Sigmoid colon (tissue), 7 donors: Measurements from ENCODE around the gene SLC38A6. TPM values are rescaled to one million over a fixed set of nuclear protein-coding genes. Genes with fewer than 3 reads are reported as not detected.

Experiments used
- DNase-seq: peaks from one replicate; pipeline ENCODE4 v3.0.0-alpha.2; 2019
- H3K27ac ChIP-seq, 4 donors: fragments of 200-600 bp; sonication (generic); one replicate each; pipeline ENCODE4 v1.5.1; 2016 to 2019; ENCODE audit warnings: mild to moderate bottlenecking in 1 of 4
- H3K27me3 ChIP-seq, 3 donors: fragments of 200-600 bp; sonication (generic); one replicate each; pipeline ENCODE4 v1.5.1; 2019; ENCODE audit warnings: mild to moderate bottlenecking in 1 of 3
- H3K36me3 ChIP-seq, 4 donors: fragments of 200-600 bp; sonication (generic); one replicate each; pipeline ENCODE4 v1.5.1; 2016 to 2019
- H3K4me1 ChIP-seq, 4 donors: fragments of 200-600 bp; sonication (generic); one replicate each; pipeline ENCODE4 v1.5.1; 2017 to 2019
- H3K4me3 ChIP-seq, 4 donors: fragments of 200-600 bp; sonication (generic); one replicate each; pipeline ENCODE4 v1.5.1; 2017 to 2019; ENCODE audit warnings: mild to moderate bottlenecking in 2 of 4, moderate library complexity in 1 of 4
- H3K9me3 ChIP-seq, 4 donors: fragments of 200-600 bp in 3 of 4; sonication (generic) in 3 of 4; one replicate each; pipeline versions ENCODE4 v1.5.1 to v1.6.1; 2013 to 2019
- EP300 ChIP-seq, 4 donors: sonication (generic); formaldehyde crosslinking; IDR thresholded peaks; one replicate each; pipeline ENCODE4 v1.6.1; 2017; ENCODE audit warnings: antibody characterized with exemption in 4 of 4
- POLR2A ChIP-seq, 2 donors: fragments of 450-650 bp; IDR thresholded peaks; one replicate each; pipeline ENCODE4 v1.6.1; 2016; ENCODE audit warnings: antibody characterized with exemption in 2 of 2, mild to moderate bottlenecking in 2 of 2, moderate library complexity in 2 of 2
- POLR2AphosphoS5 ChIP-seq, 4 donors: sonication (generic); formaldehyde crosslinking; IDR thresholded peaks; one replicate each; pipeline ENCODE4 v1.6.1; 2017; ENCODE audit warnings: antibody characterized with exemption in 4 of 4
- WGBS, 2 donors: extraction: QIAGEN DNeasy Blood & Tissue Kit; methylation state at CpG; one replicate each; pipeline ENCODE4 v1.1.7; 2013; 5-methylcytosine and 5-hydroxymethylcytosine counted together
- intact Hi-C: fragments of 100-400 bp; cut with DNase I; formaldehyde crosslinking; loops from one replicate; pipeline ENCODE4 v1.15.1; 2023
- polyA plus RNA-seq, 3 donors: library from polyadenylated mRNA; stranded (reverse); fragments of 200-250 nt; gene quantifications; one replicate each; pipeline ENCODE4 v1.2.3, GENCODE V29; 2013
- total RNA-seq, 4 donors: library from RNA; depleted of rRNA; stranded (reverse); fragments of >200 nt; gene quantifications; one replicate each; pipeline ENCODE4 v1.1.0, GENCODE V29; 2016
- TF ChIP-seq, protein P1 (sequence below), 4 experiments: fragments of 450-650 bp in 3 of 4; fragments of 200-600 bp in 1 of 4; IDR thresholded peaks; one replicate each; pipeline ENCODE4 v1.5.1; 2016 to 2019; ENCODE audit warnings: antibody characterized with exemption in 4 of 4, mild to moderate bottlenecking in 3 of 4, moderate library complexity in 2 of 4
- donor health status: healthy with polysubstance abuse.
- donor health status: Bipolar disorder and iron deficiency.
- donor health status: healthy.

SLC38A6 gene
- total and polyA plus RNA-seq, 7 donors = 3.0 to 27.3 (median 11.8) TPM

DNA sequence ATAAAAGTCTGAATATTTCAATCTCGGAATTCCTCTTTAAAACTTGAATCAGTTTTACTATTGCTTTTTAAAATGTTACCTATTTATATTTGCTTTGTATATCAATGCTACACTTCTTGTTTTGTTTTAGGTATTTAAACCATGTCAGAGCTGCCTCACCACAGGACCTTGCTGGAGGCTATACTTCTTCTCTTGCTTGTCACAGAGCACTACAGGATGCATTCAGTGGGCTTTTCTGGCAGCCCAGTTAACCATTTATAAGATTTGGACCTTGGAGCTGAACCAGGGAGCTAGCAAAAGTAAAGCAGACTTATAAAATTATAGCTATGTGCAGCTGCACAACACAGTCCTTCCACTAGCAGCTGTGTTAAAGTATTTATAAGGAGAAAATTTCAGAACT lies 12.9 kb upstream of the SLC38A6 start:
- 90% methylated on average over 1 of the region's 1 CpG for WGBS, 2 donors
- Histone ChIP-seq H3K4me3 (no peak overlapping the region), H3K9me3 (no peaks in the 10 kb centered on the region), H3K27me3 (no peaks in the 10 kb centered on the region), H3K27ac (no peak overlapping the region), H3K4me1 (peaks cover 0 to 11% (median 0%) of the 10 kb centered on the region in 4 donors), H3K36me3 (no peaks in the 10 kb centered on the region)
- no peak for DNase-seq
- TF ChIP-seq EP300 (IDR thresholded peaks at IDR 0.05) (no peak), POLR2AphosphoS5 (IDR thresholded peaks at IDR 0.05) (no peak), POLR2A (IDR thresholded peaks at IDR 0.05) (no peak)
- TF ChIP-seq, protein P1, sequence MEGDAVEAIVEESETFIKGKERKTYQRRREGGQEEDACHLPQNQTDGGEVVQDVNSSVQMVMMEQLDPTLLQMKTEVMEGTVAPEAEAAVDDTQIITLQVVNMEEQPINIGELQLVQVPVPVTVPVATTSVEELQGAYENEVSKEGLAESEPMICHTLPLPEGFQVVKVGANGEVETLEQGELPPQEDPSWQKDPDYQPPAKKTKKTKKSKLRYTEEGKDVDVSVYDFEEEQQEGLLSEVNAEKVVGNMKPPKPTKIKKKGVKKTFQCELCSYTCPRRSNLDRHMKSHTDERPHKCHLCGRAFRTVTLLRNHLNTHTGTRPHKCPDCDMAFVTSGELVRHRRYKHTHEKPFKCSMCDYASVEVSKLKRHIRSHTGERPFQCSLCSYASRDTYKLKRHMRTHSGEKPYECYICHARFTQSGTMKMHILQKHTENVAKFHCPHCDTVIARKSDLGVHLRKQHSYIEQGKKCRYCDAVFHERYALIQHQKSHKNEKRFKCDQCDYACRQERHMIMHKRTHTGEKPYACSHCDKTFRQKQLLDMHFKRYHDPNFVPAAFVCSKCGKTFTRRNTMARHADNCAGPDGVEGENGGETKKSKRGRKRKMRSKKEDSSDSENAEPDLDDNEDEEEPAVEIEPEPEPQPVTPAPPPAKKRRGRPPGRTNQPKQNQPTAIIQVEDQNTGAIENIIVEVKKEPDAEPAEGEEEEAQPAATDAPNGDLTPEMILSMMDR (IDR thresholded peaks at IDR 0.05) = no peak
- intact Hi-C loops = no loop called here

- no peak for DNase-seq
- Histone ChIP-seq H3K4me1 (peaks cover 0 to 11% (median 0%) of the 10 kb centered on the region in 4 donors), H3K36me3 (peaks cover 0 to under 1% (median 0%) of the 10 kb centered on the region in 4 donors), H3K27me3 (no peaks in the 10 kb centered on the region), H3K27ac (no peak overlapping the region), H3K9me3 (no peaks in the 10 kb centered on the region), H3K4me3 (no peak overlapping the region)
- intact Hi-C loops = no loop called here
- TF ChIP-seq, protein P1 (IDR thresholded peaks at IDR 0.05) = no peak
- TF ChIP-seq POLR2A (IDR thresholded peaks at IDR 0.05) (no peak), POLR2AphosphoS5 (IDR thresholded peaks at IDR 0.05) (no peak)
Measured at GRCh38 chr14:60968671-60969070, 12.4 kb upstream of the SLC38A6 start.

- intact Hi-C loops = no loop called here
- Histone ChIP-seq H3K36me3 (peaks cover 0 to 10% (median 0%) of the 10 kb centered on the region in 4 donors), H3K4me1 (peaks cover 0 to 6% (median 0%) of the 10 kb centered on the region in 4 donors), H3K27ac (no peak overlapping the region), H3K4me3 (no peak overlapping the region), H3K9me3 (no peaks in the 10 kb centered on the region), H3K27me3 (no peaks in the 10 kb centered on the region)
- WGBS, 2 donors = 89 to 91% methylated on average over 2 of the region's 2 CpGs
- no peak for TF ChIP-seq EP300 (IDR thresholded peaks at IDR 0.05)
- TF ChIP-seq, protein P1 (IDR thresholded peaks at IDR 0.05) = no peak
- no peak for TF ChIP-seq POLR2AphosphoS5 (IDR thresholded peaks at IDR 0.05)
- no peak for TF ChIP-seq POLR2A (IDR thresholded peaks at IDR 0.05)
- DNase-seq = no peak
Measured at GRCh38 chr14:60970146-60970545, 10.9 kb upstream of the SLC38A6 start.

DNA sequence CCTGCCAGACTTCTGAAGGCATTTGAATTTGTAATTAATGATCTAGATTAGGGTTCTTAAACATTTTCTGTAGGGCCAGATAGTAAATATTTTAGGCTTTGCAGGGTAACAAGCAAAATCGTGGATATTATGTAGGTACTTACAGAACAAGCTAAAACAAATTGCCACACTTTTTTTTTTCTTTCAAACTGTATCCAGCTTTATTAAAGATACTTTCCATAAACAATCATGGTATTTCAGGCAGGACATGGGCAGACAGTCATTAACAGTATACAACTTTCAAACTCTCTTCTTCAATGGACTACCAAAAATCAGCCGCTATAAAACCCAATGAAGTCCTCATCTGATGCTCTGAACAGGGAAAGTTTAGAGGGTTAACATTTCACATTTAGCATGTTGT lies 9.8 kb upstream of the SLC38A6 start:
- intact Hi-C loops = no loop called here
- no peak overlapping the region for H3K27ac ChIP-seq
- 34 to 39% methylated on average over 2 of the region's 2 CpGs for WGBS, 2 donors
- no peak for DNase-seq
- H3K4me3 ChIP-seq = no peak overlapping the region
- no peaks in the 10 kb centered on the region for H3K9me3 ChIP-seq
- TF ChIP-seq POLR2A (IDR thresholded peaks at IDR 0.05) (no peak), POLR2AphosphoS5 (IDR thresholded peaks at IDR 0.05) (no peak), EP300 (IDR thresholded peaks at IDR 0.05) (no peak)
- TF ChIP-seq, protein P1 (IDR thresholded peaks at IDR 0.05) = no peak
- H3K27me3 ChIP-seq = no peaks in the 10 kb centered on the region
- peaks cover 0 to 10% (median 0%) of the 10 kb centered on the region in 4 donors for H3K36me3 ChIP-seq
- no peaks in the 10 kb centered on the region for H3K4me1 ChIP-seq

GRCh38 chr14:60972295-60972694 lies 8.8 kb upstream of the SLC38A6 start:
- no peaks in the 10 kb centered on the region for H3K27me3 ChIP-seq
- no peaks in the 10 kb centered on the region for H3K9me3 ChIP-seq
- no peak overlapping the region for H3K4me3 ChIP-seq
- no peak overlapping the region for H3K27ac ChIP-seq
- DNase-seq = no peak
- 98 to 99% methylated on average over 15 of the region's 15 CpGs for WGBS, 2 donors
- H3K4me1 ChIP-seq = no peaks in the 10 kb centered on the region
- H3K36me3 ChIP-seq = peaks cover 0 to 10% (median under 1%) of the 10 kb centered on the region in 4 donors
- TF ChIP-seq EP300 (IDR thresholded peaks at IDR 0.05) (no peak), POLR2AphosphoS5 (IDR thresholded peaks at IDR 0.05) (no peak), POLR2A (IDR thresholded peaks at IDR 0.05) (no peak)
- TF ChIP-seq, protein P1 (IDR thresholded peaks at IDR 0.05) = no peak
- intact Hi-C loops = no loop called here
